Activated naive CD8-positive, alpha-beta T cell treated with anti-CD3 and anti-CD28 coated beads for 36 hours (primary cell): ENCODE data around the gene LSP1. TPM values are rescaled to one million over a fixed set of nuclear protein-coding genes. Genes with fewer than 3 reads are reported as not detected.

ENCODE experiments used
- DNase-seq: peaks from one replicate; pipeline ENCODE4 v3.0.0; 2021
- H3K27ac Mint-ChIP-seq: one replicate; pipeline ENCODE4 v1.8.0; 2022; ENCODE audit warnings: mild to moderate bottlenecking, moderate library complexity, mixed read lengths
- H3K27me3 Mint-ChIP-seq: one replicate; pipeline ENCODE4 v1.8.0; 2022; ENCODE audit warnings: mild to moderate bottlenecking, mixed read lengths
- H3K36me3 Mint-ChIP-seq: one replicate; pipeline ENCODE4 v1.8.0; 2021; ENCODE audit warnings: mild to moderate bottlenecking, mixed read lengths
- H3K4me1 Mint-ChIP-seq: one replicate; pipeline ENCODE4 v1.8.0; 2021; ENCODE audit warnings: mixed read lengths
- H3K4me3 Mint-ChIP-seq: one replicate; pipeline ENCODE4 v1.8.0; 2022; ENCODE audit warnings: mild to moderate bottlenecking, moderate library complexity, mixed read lengths
- H3K9me3 Mint-ChIP-seq: one replicate; pipeline ENCODE4 v1.8.0; 2022; ENCODE audit warnings: mixed read lengths
- total RNA-seq, 2 experiments: library from RNA; stranded (reverse); gene quantifications; one replicate each; pipeline ENCODE4 v1.2.3, GENCODE V29; 2021

Gene LSP1
- total RNA-seq, 2 experiments from 2014 or later = 147 to 148 TPM

GRCh38 chr11:1920909-1921573 lies 68.2 kb downstream of the LSP1 start:
- Mint-ChIP-seq H3K4me3 (no peak overlapping the region), H3K27me3 (peaks cover 3% of the 10 kb centered on the region), H3K4me1 (peaks cover 3% of the 10 kb centered on the region), H3K9me3 (no peaks in the 10 kb centered on the region), H3K36me3 (no peaks in the 10 kb centered on the region), H3K27ac (no peak overlapping the region)
- DNase-seq = no peak

- H3K9me3 Mint-ChIP-seq = no peaks in the 10 kb centered on the region
- no peaks in the 10 kb centered on the region for H3K36me3 Mint-ChIP-seq
- no peak overlapping the region for H3K27ac Mint-ChIP-seq
- no peak for DNase-seq
- H3K27me3 Mint-ChIP-seq = peaks cover 3% of the 10 kb centered on the region
- no peaks in the 10 kb centered on the region for H3K4me1 Mint-ChIP-seq
- H3K4me3 Mint-ChIP-seq = no peak overlapping the region
These were observed 68.8 kb downstream of the LSP1 start for GRCh38 chr11:1921574-1922141.

- Mint-ChIP-seq H3K27me3 (peaks cover 3% of the 10 kb centered on the region), H3K4me3 (no peak overlapping the region), H3K27ac (no peak overlapping the region), H3K4me1 (no peaks in the 10 kb centered on the region), H3K9me3 (no peaks in the 10 kb centered on the region), H3K36me3 (no peaks in the 10 kb centered on the region)
- DNase-seq = no peak
These were observed 69.7 kb downstream of the LSP1 start for GRCh38 chr11:1922481-1923081.

- Mint-ChIP-seq H3K27ac (no peak overlapping the region), H3K9me3 (no peaks in the 10 kb centered on the region), H3K36me3 (no peaks in the 10 kb centered on the region), H3K4me1 (no peaks in the 10 kb centered on the region), H3K27me3 (peaks cover 3% of the 10 kb centered on the region), H3K4me3 (no peak overlapping the region)
- no peak for DNase-seq
These were observed 70.5 kb downstream of the LSP1 start for GRCh38 chr11:1923201-1923956.

- no peaks in the 10 kb centered on the region for H3K4me1 Mint-ChIP-seq
- H3K9me3 Mint-ChIP-seq = no peaks in the 10 kb centered on the region
- H3K4me3 Mint-ChIP-seq = peak overlapping the region; percentile 5
- H3K27ac Mint-ChIP-seq = no peak overlapping the region
- no peak for DNase-seq
- H3K36me3 Mint-ChIP-seq = no peaks in the 10 kb centered on the region
- H3K27me3 Mint-ChIP-seq = peaks cover 3% of the 10 kb centered on the region
These were observed 71.3 kb downstream of the LSP1 start for GRCh38 chr11:1924181-1924580.

GRCh38 chr11:1924646-1925372 lies 71.9 kb downstream of the LSP1 start:
- DNase-seq = no peak
- H3K27ac Mint-ChIP-seq = no peak overlapping the region
- no peaks in the 10 kb centered on the region for H3K36me3 Mint-ChIP-seq
- no peak overlapping the region for H3K4me3 Mint-ChIP-seq
- H3K9me3 Mint-ChIP-seq = no peaks in the 10 kb centered on the region
- peaks cover 2% of the 10 kb centered on the region for H3K4me1 Mint-ChIP-seq
- peaks cover 3% of the 10 kb centered on the region for H3K27me3 Mint-ChIP-seq

- H3K27ac Mint-ChIP-seq = no peak overlapping the region
- H3K4me3 Mint-ChIP-seq = no peak overlapping the region
- H3K4me1 Mint-ChIP-seq = peaks cover 4% of the 10 kb centered on the region
These were observed 72.7 kb downstream of the LSP1 start for GRCh38 chr11:1925373-1926155.

GRCh38 chr11:1926156-1927025 lies 73.5 kb downstream of the LSP1 start:
- Mint-ChIP-seq H3K4me1 (peaks cover 6% of the 10 kb centered on the region), H3K27ac (no peak overlapping the region), H3K9me3 (no peaks in the 10 kb centered on the region), H3K4me3 (no peak overlapping the region), H3K36me3 (no peaks in the 10 kb centered on the region), H3K27me3 (peaks cover 3% of the 10 kb centered on the region)
- no peak for DNase-seq

More at GRCh38 chr11:1925373-1926155, 72.7 kb downstream of the LSP1 start:
- H3K36me3 Mint-ChIP-seq = no peaks in the 10 kb centered on the region
- no peak for DNase-seq
- no peaks in the 10 kb centered on the region for H3K9me3 Mint-ChIP-seq
- peaks cover 3% of the 10 kb centered on the region for H3K27me3 Mint-ChIP-seq

- Mint-ChIP-seq H3K4me3 (no peak overlapping the region), H3K4me1 (peaks cover 6% of the 10 kb centered on the region), H3K9me3 (no peaks in the 10 kb centered on the region), H3K27me3 (peaks cover 3% of the 10 kb centered on the region), H3K36me3 (no peaks in the 10 kb centered on the region), H3K27ac (no peak overlapping the region)
- no peak for DNase-seq
These were observed 74.4 kb downstream of the LSP1 start for GRCh38 chr11:1927026-1927847.

- no peak for DNase-seq
- no peaks in the 10 kb centered on the region for H3K27me3 Mint-ChIP-seq
- no peak overlapping the region for H3K27ac Mint-ChIP-seq
- H3K4me1 Mint-ChIP-seq = peaks cover 6% of the 10 kb centered on the region
- H3K4me3 Mint-ChIP-seq = no peak overlapping the region
- no peaks in the 10 kb centered on the region for H3K9me3 Mint-ChIP-seq
- H3K36me3 Mint-ChIP-seq = no peaks in the 10 kb centered on the region
These were observed 75.1 kb downstream of the LSP1 start for GRCh38 chr11:1927848-1928469.

GRCh38 chr11:1928470-1928890 lies 75.6 kb downstream of the LSP1 start:
- no peak overlapping the region for H3K4me3 Mint-ChIP-seq
- DNase-seq = no peak

GRCh38 chr11:1928891-1929541 lies 76.1 kb downstream of the LSP1 start:
- DNase-seq = no peak
- Mint-ChIP-seq H3K4me3 (no peak overlapping the region), H3K9me3 (no peaks in the 10 kb centered on the region), H3K27ac (no peak overlapping the region), H3K27me3 (no peaks in the 10 kb centered on the region), H3K36me3 (no peaks in the 10 kb centered on the region), H3K4me1 (peaks cover 6% of the 10 kb centered on the region)

More at GRCh38 chr11:1928470-1928890, 75.6 kb downstream of the LSP1 start:
- H3K36me3 Mint-ChIP-seq = no peaks in the 10 kb centered on the region
- H3K4me1 Mint-ChIP-seq = peaks cover 6% of the 10 kb centered on the region
- H3K27ac Mint-ChIP-seq = no peak overlapping the region
- no peaks in the 10 kb centered on the region for H3K27me3 Mint-ChIP-seq
- H3K9me3 Mint-ChIP-seq = no peaks in the 10 kb centered on the region
